GM23338 (cell line): Measurements from ENCODE around the gene ZSWIM3.

Source experiments
- CREB1 ChIP-seq: fragments of 250-450 bp; sonication (Bioruptor Pico); IDR thresholded peaks from 2 replicates; pipeline ENCODE4 v1.5.0; 2020; ENCODE audit warnings: low read depth, mild to moderate bottlenecking, moderate library complexity
- CTCF ChIP-seq, 2 experiments: fragments of 200-600 bp in 1 of 2; sonication (generic) in 1 of 2; conservative IDR thresholded peaks; 2 replicates each; pipeline versions ENCODE4 v1.5.1 to v1.6.1; 2016 to 2017; ENCODE audit warnings: antibody characterized with exemption in 2 of 2, low read depth in 2 of 2, mild to moderate bottlenecking in 2 of 2, moderate library complexity in 1 of 2
- EZH2 ChIP-seq: fragments of 200-600 bp; sonication (generic); IDR thresholded peaks from one replicate; pipeline ENCODE4 v1.8.0; 2017; ENCODE audit warnings: antibody characterized with exemption, mild to moderate bottlenecking, low read depth; ENCODE audit not compliant: unreplicated experiment
- EZH2phosphoT487 ChIP-seq: fragments of 200-600 bp; sonication (generic); IDR thresholded peaks from one replicate; pipeline ENCODE4 v1.8.1; 2018; ENCODE audit warnings: antibody characterized with exemption; ENCODE audit not compliant: unreplicated experiment
- JUNB ChIP-seq: IDR thresholded peaks from one replicate; pipeline ENCODE4 v1.6.1; 2016; ENCODE audit warnings: antibody characterized with exemption; ENCODE audit not compliant: unreplicated experiment
- NANOG ChIP-seq: IDR thresholded peaks from 2 replicates; pipeline ENCODE4 v1.6.1; 2016; ENCODE audit warnings: antibody characterized with exemption, borderline replicate concordance
- POLR2AphosphoS5 ChIP-seq: IDR thresholded peaks from 2 replicates; pipeline ENCODE4 v1.6.1; 2016; ENCODE audit warnings: antibody characterized with exemption, low read depth
- STAT1 ChIP-seq: IDR thresholded peaks from one replicate; pipeline ENCODE4 v1.6.1; 2016; ENCODE audit warnings: antibody characterized with exemption; ENCODE audit not compliant: unreplicated experiment
- ZNF114 ChIP-seq: fragments of 250-450 bp; sonication (Bioruptor Pico); IDR thresholded peaks from 2 replicates; pipeline ENCODE4 v1.5.0; 2020; ENCODE audit warnings: mild to moderate bottlenecking, moderate library complexity
- ZNF331 ChIP-seq: fragments of 250-450 bp; sonication (Bioruptor Pico); IDR thresholded peaks from 2 replicates; pipeline ENCODE4 v1.5.0; 2020; ENCODE audit warnings: low read depth, mild to moderate bottlenecking, moderate library complexity
- TF ChIP-seq, protein P1 (sequence below): IDR thresholded peaks from one replicate; pipeline ENCODE4 v1.6.1; 2018; ENCODE audit warnings: antibody characterized with exemption; ENCODE audit not compliant: unreplicated experiment
- TF ChIP-seq, protein P2 (sequence below): IDR thresholded peaks from 2 replicates; pipeline ENCODE4 v1.6.1; 2016; ENCODE audit warnings: antibody characterized with exemption
- TF ChIP-seq, protein P3 (sequence below): fragments of 250-450 bp; sonication (Bioruptor Pico); IDR thresholded peaks from 2 replicates; pipeline ENCODE4 v1.5.0; 2020; ENCODE audit warnings: mild to moderate bottlenecking, moderate library complexity

GRCh38 chr20:45912344-45912682 is 54.9 kb downstream of the ZSWIM3 start:
- no peak for TF ChIP-seq CTCF (conservative IDR thresholded peaks at IDR 0.05; ENCODE audit: low read depth in 2 of 2)
- TF ChIP-seq EZH2phosphoT487 = no peak
- no peak for TF ChIP-seq CREB1 (CRISPR knock-in tag)
- no peak for TF ChIP-seq POLR2AphosphoS5
- TF ChIP-seq ZNF331 (CRISPR knock-in tag) = no peak
- TF ChIP-seq EZH2 = no peak
- no peak for TF ChIP-seq ZNF114
- TF ChIP-seq, protein P1, sequence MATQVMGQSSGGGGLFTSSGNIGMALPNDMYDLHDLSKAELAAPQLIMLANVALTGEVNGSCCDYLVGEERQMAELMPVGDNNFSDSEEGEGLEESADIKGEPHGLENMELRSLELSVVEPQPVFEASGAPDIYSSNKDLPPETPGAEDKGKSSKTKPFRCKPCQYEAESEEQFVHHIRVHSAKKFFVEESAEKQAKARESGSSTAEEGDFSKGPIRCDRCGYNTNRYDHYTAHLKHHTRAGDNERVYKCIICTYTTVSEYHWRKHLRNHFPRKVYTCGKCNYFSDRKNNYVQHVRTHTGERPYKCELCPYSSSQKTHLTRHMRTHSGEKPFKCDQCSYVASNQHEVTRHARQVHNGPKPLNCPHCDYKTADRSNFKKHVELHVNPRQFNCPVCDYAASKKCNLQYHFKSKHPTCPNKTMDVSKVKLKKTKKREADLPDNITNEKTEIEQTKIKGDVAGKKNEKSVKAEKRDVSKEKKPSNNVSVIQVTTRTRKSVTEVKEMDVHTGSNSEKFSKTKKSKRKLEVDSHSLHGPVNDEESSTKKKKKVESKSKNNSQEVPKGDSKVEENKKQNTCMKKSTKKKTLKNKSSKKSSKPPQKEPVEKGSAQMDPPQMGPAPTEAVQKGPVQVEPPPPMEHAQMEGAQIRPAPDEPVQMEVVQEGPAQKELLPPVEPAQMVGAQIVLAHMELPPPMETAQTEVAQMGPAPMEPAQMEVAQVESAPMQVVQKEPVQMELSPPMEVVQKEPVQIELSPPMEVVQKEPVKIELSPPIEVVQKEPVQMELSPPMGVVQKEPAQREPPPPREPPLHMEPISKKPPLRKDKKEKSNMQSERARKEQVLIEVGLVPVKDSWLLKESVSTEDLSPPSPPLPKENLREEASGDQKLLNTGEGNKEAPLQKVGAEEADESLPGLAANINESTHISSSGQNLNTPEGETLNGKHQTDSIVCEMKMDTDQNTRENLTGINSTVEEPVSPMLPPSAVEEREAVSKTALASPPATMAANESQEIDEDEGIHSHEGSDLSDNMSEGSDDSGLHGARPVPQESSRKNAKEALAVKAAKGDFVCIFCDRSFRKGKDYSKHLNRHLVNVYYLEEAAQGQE = no peak
- TF ChIP-seq JUNB = no peak
- no peak for TF ChIP-seq NANOG
- TF ChIP-seq STAT1 = no peak
- TF ChIP-seq, protein P2, sequence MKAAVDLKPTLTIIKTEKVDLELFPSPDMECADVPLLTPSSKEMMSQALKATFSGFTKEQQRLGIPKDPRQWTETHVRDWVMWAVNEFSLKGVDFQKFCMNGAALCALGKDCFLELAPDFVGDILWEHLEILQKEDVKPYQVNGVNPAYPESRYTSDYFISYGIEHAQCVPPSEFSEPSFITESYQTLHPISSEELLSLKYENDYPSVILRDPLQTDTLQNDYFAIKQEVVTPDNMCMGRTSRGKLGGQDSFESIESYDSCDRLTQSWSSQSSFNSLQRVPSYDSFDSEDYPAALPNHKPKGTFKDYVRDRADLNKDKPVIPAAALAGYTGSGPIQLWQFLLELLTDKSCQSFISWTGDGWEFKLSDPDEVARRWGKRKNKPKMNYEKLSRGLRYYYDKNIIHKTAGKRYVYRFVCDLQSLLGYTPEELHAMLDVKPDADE = no peak
- TF ChIP-seq, protein P3, sequence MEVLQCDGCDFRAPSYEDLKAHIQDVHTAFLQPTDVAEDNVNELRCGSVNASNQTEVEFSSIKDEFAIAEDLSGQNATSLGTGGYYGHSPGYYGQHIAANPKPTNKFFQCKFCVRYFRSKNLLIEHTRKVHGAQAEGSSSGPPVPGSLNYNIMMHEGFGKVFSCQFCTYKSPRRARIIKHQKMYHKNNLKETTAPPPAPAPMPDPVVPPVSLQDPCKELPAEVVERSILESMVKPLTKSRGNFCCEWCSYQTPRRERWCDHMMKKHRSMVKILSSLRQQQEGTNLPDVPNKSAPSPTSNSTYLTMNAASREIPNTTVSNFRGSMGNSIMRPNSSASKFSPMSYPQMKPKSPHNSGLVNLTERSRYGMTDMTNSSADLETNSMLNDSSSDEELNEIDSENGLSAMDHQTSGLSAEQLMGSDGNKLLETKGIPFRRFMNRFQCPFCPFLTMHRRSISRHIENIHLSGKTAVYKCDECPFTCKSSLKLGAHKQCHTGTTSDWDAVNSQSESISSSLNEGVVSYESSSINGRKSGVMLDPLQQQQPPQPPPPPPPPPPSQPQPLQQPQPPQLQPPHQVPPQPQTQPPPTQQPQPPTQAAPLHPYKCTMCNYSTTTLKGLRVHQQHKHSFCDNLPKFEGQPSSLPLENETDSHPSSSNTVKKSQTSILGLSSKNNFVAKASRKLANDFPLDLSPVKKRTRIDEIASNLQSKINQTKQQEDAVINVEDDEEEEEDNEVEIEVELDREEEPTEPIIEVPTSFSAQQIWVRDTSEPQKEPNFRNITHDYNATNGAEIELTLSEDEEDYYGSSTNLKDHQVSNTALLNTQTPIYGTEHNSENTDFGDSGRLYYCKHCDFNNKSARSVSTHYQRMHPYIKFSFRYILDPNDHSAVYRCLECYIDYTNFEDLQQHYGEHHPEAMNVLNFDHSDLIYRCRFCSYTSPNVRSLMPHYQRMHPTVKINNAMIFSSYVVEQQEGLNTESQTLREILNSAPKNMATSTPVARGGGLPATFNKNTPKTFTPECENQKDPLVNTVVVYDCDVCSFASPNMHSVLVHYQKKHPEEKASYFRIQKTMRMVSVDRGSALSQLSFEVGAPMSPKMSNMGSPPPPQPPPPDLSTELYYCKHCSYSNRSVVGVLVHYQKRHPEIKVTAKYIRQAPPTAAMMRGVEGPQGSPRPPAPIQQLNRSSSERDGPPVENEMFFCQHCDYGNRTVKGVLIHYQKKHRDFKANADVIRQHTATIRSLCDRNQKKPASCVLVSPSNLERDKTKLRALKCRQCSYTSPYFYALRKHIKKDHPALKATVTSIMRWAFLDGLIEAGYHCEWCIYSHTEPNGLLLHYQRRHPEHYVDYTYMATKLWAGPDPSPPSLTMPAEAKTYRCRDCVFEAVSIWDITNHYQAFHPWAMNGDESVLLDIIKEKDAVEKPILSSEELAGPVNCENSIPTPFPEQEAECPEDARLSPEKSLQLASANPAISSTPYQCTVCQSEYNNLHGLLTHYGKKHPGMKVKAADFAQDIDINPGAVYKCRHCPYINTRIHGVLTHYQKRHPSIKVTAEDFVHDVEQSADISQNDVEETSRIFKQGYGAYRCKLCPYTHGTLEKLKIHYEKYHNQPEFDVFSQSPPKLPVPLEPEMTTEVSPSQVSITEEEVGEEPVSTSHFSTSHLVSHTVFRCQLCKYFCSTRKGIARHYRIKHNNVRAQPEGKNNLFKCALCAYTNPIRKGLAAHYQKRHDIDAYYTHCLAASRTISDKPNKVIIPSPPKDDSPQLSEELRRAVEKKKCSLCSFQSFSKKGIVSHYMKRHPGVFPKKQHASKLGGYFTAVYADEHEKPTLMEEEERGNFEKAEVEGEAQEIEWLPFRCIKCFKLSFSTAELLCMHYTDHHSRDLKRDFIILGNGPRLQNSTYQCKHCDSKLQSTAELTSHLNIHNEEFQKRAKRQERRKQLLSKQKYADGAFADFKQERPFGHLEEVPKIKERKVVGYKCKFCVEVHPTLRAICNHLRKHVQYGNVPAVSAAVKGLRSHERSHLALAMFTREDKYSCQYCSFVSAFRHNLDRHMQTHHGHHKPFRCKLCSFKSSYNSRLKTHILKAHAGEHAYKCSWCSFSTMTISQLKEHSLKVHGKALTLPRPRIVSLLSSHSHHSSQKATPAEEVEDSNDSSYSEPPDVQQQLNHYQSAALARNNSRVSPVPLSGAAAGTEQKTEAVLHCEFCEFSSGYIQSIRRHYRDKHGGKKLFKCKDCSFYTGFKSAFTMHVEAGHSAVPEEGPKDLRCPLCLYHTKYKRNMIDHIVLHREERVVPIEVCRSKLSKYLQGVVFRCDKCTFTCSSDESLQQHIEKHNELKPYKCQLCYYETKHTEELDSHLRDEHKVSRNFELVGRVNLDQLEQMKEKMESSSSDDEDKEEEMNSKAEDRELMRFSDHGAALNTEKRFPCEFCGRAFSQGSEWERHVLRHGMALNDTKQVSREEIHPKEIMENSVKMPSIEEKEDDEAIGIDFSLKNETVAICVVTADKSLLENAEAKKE (CRISPR knock-in tag) = no peak
